Spleen (tissue), 7 donors: Measurements from ENCODE around the gene TLK2.
"Not testable (repeated sequence)": the region's sequence is repeated elsewhere in the genome, so short reads cannot be mapped to it uniquely, and the experiment has no call there.

ENCODE experiments used
- CTCF ChIP-seq, 11 experiments: fragments of 200-600 bp in 7 of 11; fragments of 450-650 bp in 4 of 11; sonication (generic) in 4 of 11; IDR thresholded peaks in 8 of 11; conservative IDR thresholded peaks in 3 of 11; 1 replicate in 7 of 11; 2 replicates in 4 of 11; pipeline versions ENCODE4 v1.4.0 to v1.8.0; 2016 to 2021; ENCODE audit warnings: antibody characterized with exemption in 11 of 11, inconsistent platforms in 4 of 11, mild to moderate bottlenecking in 1 of 11
- POLR2AphosphoS5 ChIP-seq, 3 donors: sonication (generic); formaldehyde crosslinking; IDR thresholded peaks; one replicate each; pipeline ENCODE4 v1.5.1; 2017; ENCODE audit warnings: antibody characterized with exemption in 3 of 3
- donor health status: DM: no; HTN: no; CAD: no; lungs with moderate emphysema.
- donor health status: DM: no; HTN: no; CAD: no.
- donor health status: DM: no; HTN: no; CAD: no.

GRCh38 chr17:62479639-62480258 is 1.1 kb downstream of the TLK2 start:
- not testable (repeated sequence) for TF ChIP-seq CTCF (IDR thresholded peaks at IDR 0.05 in 8 of 11, conservative IDR thresholded peaks at IDR 0.05 in 3 of 11)
- TF ChIP-seq POLR2AphosphoS5 (IDR thresholded peaks at IDR 0.05) = peak in 1 of 3 donors; percentile 44
